GF-D8 (cell line): Measurements from ENCODE around the gene OCEL1.

ENCODE experiments used
- DNase-seq: peaks from one replicate; lab custom pipeline; 2025; lab: John Stamatoyannopoulos, UW

OCEL1 gene

GRCh38 chr19:17237747-17238706 is 12.0 kb downstream of the OCEL1 start:
- no peak for DNase-seq

GRCh38 chr19:17240062-17240752 is 14.2 kb downstream of the OCEL1 start:
- no peak for DNase-seq

GRCh38 chr19:17240826-17241399 is 14.9 kb downstream of the OCEL1 start:
- no peak for DNase-seq

GRCh38 chr19:17242431-17243208 is 16.6 kb downstream of the OCEL1 start:
- no peak for DNase-seq

- DNase-seq: no peak
Observed at GRCh38 chr19:17243211-17243829, 17.3 kb downstream of the OCEL1 start.

- no peak for DNase-seq
Observed at GRCh38 chr19:17243830-17244617, 18.0 kb downstream of the OCEL1 start.

GRCh38 chr19:17244618-17245534 is 18.9 kb downstream of the OCEL1 start:
- DNase-seq: no peak

- DNase-seq: no peak
Observed at GRCh38 chr19:17245535-17245984, 19.5 kb downstream of the OCEL1 start, which contains the start of gene NR2F6. NR2F6 (minus strand) TSS chr19:17245919; CDS start chr19:17245220, 699 bp downstream.

- DNase-seq: no peak
Observed at GRCh38 chr19:17246681-17247425, 20.8 kb downstream of the OCEL1 start.

GRCh38 chr19:17248011-17248776 is 22.2 kb downstream of the OCEL1 start:
- no peak for DNase-seq

- no peak for DNase-seq
Observed at GRCh38 chr19:17249887-17250548, 24.0 kb downstream of the OCEL1 start.

- no peak for DNase-seq
Observed at GRCh38 chr19:17254636-17255035, 28.6 kb downstream of the OCEL1 start.

- no peak for DNase-seq
Observed at GRCh38 chr19:17255150-17255621, 29.2 kb downstream of the OCEL1 start.

- DNase-seq: no peak
Observed at GRCh38 chr19:17256130-17256529, 30.1 kb downstream of the OCEL1 start.

GRCh38 chr19:17259118-17259780 is 33.2 kb downstream of the OCEL1 start:
- DNase-seq: no peak

GRCh38 chr19:17259934-17260333 is 33.9 kb downstream of the OCEL1 start:
- no peak for DNase-seq
